K562 (cell line): ENCODE data around the gene RRAD. TPM values are rescaled to one million over a fixed set of nuclear protein-coding genes. Genes with fewer than 3 reads are reported as not detected.

Source experiments
- ATAC-seq: fragments of 200-7000 bp; cut with Tn5 transposase; 3 replicates; pipeline ENCODE4 v1.9.1; 2020; ENCODE audit warnings: moderate library complexity
- BruUV-seq: library from RNA; stranded (reverse); fragments of 400-500 nt; replicated peaks from 2 replicates; lab custom pipeline; 2021; lab: Mats Ljungman, UMichigan
- CTCF ChIA-PET: fragments of 300-600 bp; formaldehyde crosslinking; extraction: SDS; loops from one replicate; lab custom pipeline; 2021; ENCODE audit warnings: low intra/inter-chr PET ratio; lab: Yijun Ruan, JAX
- POLR2A ChIA-PET: fragments of 300-600, 350-650 bp; sonication (Branson Sonifier 250); formaldehyde crosslinking; extraction: SDS; loops from one replicate; lab custom pipeline; 2021; ENCODE audit warnings: antibody characterized with exemption, inconsistent platforms; lab: Yijun Ruan, JAX
- DNase-seq, 4 experiments: peaks; one replicate each; pipeline versions ENCODE4 v3.0.0 to v3.0.0-alpha.2; 2011 to 2018; ENCODE audit warnings: low spot score in 3 of 4, mixed read lengths in 3 of 4; ENCODE audit errors: extremely low read depth in 1 of 4
- FAIRE-seq: peaks from 2 replicates; lab custom pipeline; 2011; peaks lifted over from hg19 to GRCh38; lab: Jason Lieb, UNC
- H2AFZ ChIP-seq: 2 replicates; pipeline ENCODE4 v1.6.0; 2011; ENCODE audit warnings: low read depth, low read length, control low read depth, inconsistent platforms
- H3K27ac ChIP-seq: fragments of 200-600 bp; 3 replicates; pipeline ENCODE4 v1.8.0; 2011; ENCODE audit warnings: low read depth, mild to moderate bottlenecking, control low read depth, inconsistent platforms, low read length, moderate library complexity, mixed read lengths; ENCODE audit errors: extremely low read depth
- H3K27me3 ChIP-seq, 2 experiments: fragments of 300-600 bp in 1 of 2; 2 replicates in 1 of 2; 3 replicates in 1 of 2; pipeline versions ENCODE4 v1.6.0 to v1.8.0; 2011; ENCODE audit warnings: inconsistent platforms in 2 of 2, low read length in 2 of 2, mild to moderate bottlenecking in 1 of 2, mixed read lengths in 1 of 2, moderate library complexity in 1 of 2; ENCODE audit not compliant: control insufficient read depth in 2 of 2, insufficient read depth in 2 of 2
- H3K36me3 ChIP-seq: fragments of 300-600 bp; 3 replicates; pipeline ENCODE4 v1.8.0; 2011; ENCODE audit warnings: mild to moderate bottlenecking, low read length, inconsistent platforms; ENCODE audit not compliant: control insufficient read depth, insufficient read depth
- H3K4me1 ChIP-seq, 2 experiments: fragments of 200-600 bp in 1 of 2; replicated peaks in 1 of 2; 2 replicates in 1 of 2; 3 replicates in 1 of 2; pipeline versions ENCODE4 v1.5.1 to v1.8.0; 2011; ENCODE audit warnings: inconsistent platforms in 2 of 2, low read length in 2 of 2, mild to moderate bottlenecking in 1 of 2, mixed read lengths in 1 of 2, moderate library complexity in 1 of 2; ENCODE audit not compliant: control insufficient read depth in 2 of 2, insufficient read depth in 2 of 2
- H3K4me2 ChIP-seq: 2 replicates; pipeline ENCODE4 v1.6.1; 2011; ENCODE audit warnings: low read length, control low read depth, inconsistent platforms, mixed read lengths; ENCODE audit not compliant: insufficient read depth
- H3K4me3 ChIP-seq: fragments of 200-600 bp; sonication (generic), shearing (Covaris generic); 2 replicates; pipeline ENCODE4 v1.5.1; 2016; ENCODE audit warnings: control low read depth, inconsistent platforms
- H3K79me2 ChIP-seq: fragments of 200-600 bp; 3 replicates; pipeline ENCODE4 v1.8.0; 2011; ENCODE audit warnings: low read length, inconsistent platforms; ENCODE audit not compliant: control insufficient read depth, insufficient read depth
- H3K9ac ChIP-seq, 2 experiments: 2 replicates each; pipeline versions ENCODE4 v1.6.0 to v1.6.1; 2011; ENCODE audit warnings: low read depth in 2 of 2, low read length in 2 of 2, control low read depth in 1 of 2, inconsistent platforms in 1 of 2, mild to moderate bottlenecking in 1 of 2, mixed read lengths in 1 of 2; ENCODE audit not compliant: insufficient read depth in 1 of 2
- H3K9me1 ChIP-seq: one replicate; pipeline ENCODE4 v1.6.0; 2011; ENCODE audit warnings: inconsistent platforms, mild to moderate bottlenecking, low read length, moderate library complexity; ENCODE audit not compliant: control insufficient read depth, insufficient read depth
- H3K9me3 ChIP-seq: replicated peaks from 2 replicates; pipeline ENCODE4 v1.5.1; 2011; ENCODE audit warnings: low read depth, low read length, inconsistent platforms; ENCODE audit not compliant: control insufficient read depth, insufficient read depth
- H4K20me1 ChIP-seq: replicated peaks from 2 replicates; pipeline ENCODE4 v1.6.1; 2011; ENCODE audit warnings: low read length, inconsistent platforms, mixed read lengths; ENCODE audit not compliant: control insufficient read depth, insufficient read depth
- BHLHE40 ChIP-seq: IDR thresholded peaks from 2 replicates; pipeline ENCODE4 v1.6.1; 2011; ENCODE audit warnings: low read length, improper control_type of control experiment
- ELF4 ChIP-seq: fragments of 450-650 bp; formaldehyde crosslinking; IDR thresholded peaks from 2 replicates; pipeline ENCODE4 v1.4.0; 2022; ENCODE audit warnings: missing genetic modification characterization
- MTA2 ChIP-seq: fragments of 450-650 bp; IDR thresholded peaks from 2 replicates; pipeline ENCODE4 v1.6.1; 2016; ENCODE audit warnings: low read depth
- RAD21 ChIP-seq, 2 experiments: fragments of 250-450 bp in 1 of 2; fragments of 450-650 bp in 1 of 2; sonication (Bioruptor Pico) in 1 of 2; formaldehyde crosslinking in 1 of 2; IDR thresholded peaks in 1 of 2; conservative IDR thresholded peaks in 1 of 2; 2 replicates each; pipeline versions ENCODE4 v1.4.0 to v1.8.0; 2020 to 2022; ENCODE audit warnings: mild to moderate bottlenecking in 2 of 2, moderate library complexity in 1 of 2
- ZNF347 ChIP-seq: fragments of 450-650 bp; formaldehyde crosslinking; IDR thresholded peaks from 2 replicates; pipeline ENCODE4 v1.4.0; 2020; ENCODE audit warnings: low read depth, mild to moderate bottlenecking, moderate library complexity
- WGBS: fragments of 100-300 bp; shearing (Covaris generic); methylation state at CpG from one replicate; pipeline ENCODE4 v1.1.6; 2016; ENCODE audit warnings: low coverage, mixed read lengths; ENCODE audit not compliant: insufficient coverage; ENCODE audit errors: missing lambda C conversion rate; 5-methylcytosine and 5-hydroxymethylcytosine counted together
- in situ Hi-C: fragments of 300-500 bp; cut with MboI; formaldehyde crosslinking; loops from 4 replicates; pipeline ENCODE4 v1.15.0; 2018; ENCODE audit warnings: inconsistent platforms, mixed read lengths
- intact Hi-C: fragments of 100-400 bp; cut with micrococcal nuclease; formaldehyde crosslinking; loops from 2 replicates; pipeline ENCODE4 v1.14.2; 2022
- polyA plus RNA-seq, 8 experiments: library from polyadenylated mRNA; depleted of rRNA in 4 of 8; stranded (reverse) in 5 of 8; unstranded in 3 of 8; fragments of >200 nt; fragmentation: Nextera tagmentation in 2 of 8; fragmentation: Illumina TruSeq in 1 of 8; extraction: Ambion mirVana in 2 of 8; extraction: Trizol in 1 of 8; gene quantifications; 2 replicates each; pipeline versions ENCODE4 v1.2.1 to v1.2.3, GENCODE V29; 2011 to 2014; ENCODE audit warnings: inconsistent platforms in 1 of 8, missing spikeins in 1 of 8
- total RNA-seq, 7 experiments: library from RNA; depleted of rRNA in 6 of 7; stranded (reverse); fragments of >200 nt in 6 of 7; fragmentation: Illumina TruSeq in 2 of 7; extraction: Trizol in 2 of 7; gene quantifications; 2 replicates each; pipeline versions ENCODE4 v1.2.1 to v1.2.3, GENCODE V29; 2011 to 2021; ENCODE audit warnings: low replicate concordance in 1 of 7
- TF ChIP-seq, protein P1 (sequence below): IDR thresholded peaks from 2 replicates; pipeline ENCODE4 v1.6.1; 2014; ENCODE audit warnings: antibody characterized with exemption
- TF ChIP-seq, protein P2 (sequence below), 3 experiments: IDR thresholded peaks in 2 of 3; conservative IDR thresholded peaks in 1 of 3; 2 replicates each; pipeline ENCODE4 v1.5.1; 2011 to 2012; ENCODE audit warnings: low read length in 3 of 3, mild to moderate bottlenecking in 3 of 3, control low read depth in 2 of 3, improper control_type of control experiment in 1 of 3, inconsistent platforms in 1 of 3, low read depth in 1 of 3, mixed read lengths in 1 of 3, moderate library complexity in 1 of 3; ENCODE audit not compliant: insufficient read depth in 2 of 3
- TF ChIP-seq, protein P3 (sequence below), 3 experiments: fragments of 200-800 bp in 1 of 3; sonication (Bioruptor generic) in 1 of 3; sonication (generic) in 1 of 3; formaldehyde crosslinking in 1 of 3; IDR thresholded peaks; 2 replicates each; pipeline versions ENCODE4 v1.6.1 to v1.8.0; 2016 to 2022; ENCODE audit warnings: mild to moderate bottlenecking in 2 of 3, missing compliant biosample characterization in 2 of 3, missing genetic modification characterization in 2 of 3, missing genetic modification reagents in 1 of 3
- TF ChIP-seq, protein P4 (sequence below): fragments of 150-350 bp; IDR thresholded peaks from 2 replicates; pipeline ENCODE4 v1.6.1; 2014; ENCODE audit warnings: low read depth, mild to moderate bottlenecking, low read length, borderline replicate concordance

RRAD gene
- total and polyA plus RNA-seq, 9 of the 15 experiments (the other 6 are each of a cell fraction or from before 2014, with no cell fraction given): 0.09 to 0.20 (median 0.13) TPM; not detected in 5

DNA sequence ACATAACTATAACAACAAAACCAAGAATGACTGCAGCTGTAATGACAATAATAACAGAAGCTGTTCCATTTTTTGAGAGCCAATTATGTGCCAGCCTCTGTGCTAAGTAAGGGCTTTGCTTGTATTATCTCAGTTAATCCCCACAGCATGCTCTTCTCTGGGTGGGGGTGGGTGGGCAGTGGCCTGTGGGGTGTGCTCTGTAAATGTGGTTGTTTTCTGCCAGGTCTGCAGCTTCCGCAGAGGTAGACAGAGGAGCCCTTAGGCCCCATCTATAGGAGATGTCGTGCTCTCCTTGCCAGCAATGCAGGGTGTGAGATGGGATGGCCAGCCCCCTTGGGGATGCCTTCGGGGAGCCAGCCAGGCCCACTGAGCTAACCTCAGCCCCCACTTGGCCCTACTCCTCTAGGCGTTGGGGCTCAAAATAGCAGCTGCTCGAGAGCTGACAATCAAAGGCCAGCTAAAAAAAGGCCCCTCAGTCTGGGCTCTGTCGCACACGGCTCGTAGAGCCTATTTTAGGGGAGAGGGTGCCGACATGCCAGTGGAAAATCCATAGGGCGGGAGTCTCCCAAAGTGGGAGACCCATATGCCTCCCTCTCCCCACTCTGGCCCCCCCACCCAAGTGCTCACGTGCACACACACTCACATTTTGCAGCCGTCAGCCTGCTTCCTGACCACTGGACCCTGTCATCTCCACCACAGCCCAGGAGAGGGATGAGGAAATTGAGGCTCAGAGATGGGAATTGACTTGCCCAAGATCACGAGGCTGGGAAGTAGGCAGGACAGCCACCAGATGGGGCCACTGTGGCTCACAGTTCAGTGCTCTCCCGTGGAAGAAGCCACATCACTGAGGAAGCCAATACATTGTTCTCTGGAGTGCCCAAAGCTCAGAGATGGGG is 22.4 kb downstream of the RRAD start:
- Histone ChIP-seq H3K27me3 (no peaks in the 10 kb centered on the region), H3K9me3 (no peaks in the 10 kb centered on the region), H3K9ac (peak overlapping the region in 1 of 2 experiments; percentile 50; a peak in 2 of 4 replicates), H3K27ac (no peak overlapping the region), H3K36me3 (no peaks in the 10 kb centered on the region), H3K79me2 (no peaks in the 10 kb centered on the region), H3K9me1 (no peaks in the 10 kb centered on the region), H3K4me2 (no peak overlapping the region), H3K4me1 (peaks cover 42 to 67% of the 10 kb centered on the region in 2 experiments), H3K4me3 (no peak overlapping the region), H2AFZ (no peak overlapping the region), H4K20me1 (no peaks in the 10 kb centered on the region)
- CTCF ChIA-PET: interaction anchor here (0.9 kb wide), 1 partner anchor 21 kb away, joined by 5 read pairs; no protein-coding TSS in a partner anchor
- POLR2A ChIA-PET: interaction anchor here (0.6 to 1.8 kb wide), 9 partner anchors 9 to 940 kb away, joined by 3 to 6 read pairs (median 3); partner anchors contain the start of gene CDH16
- FAIRE-seq (no peak), DNase-seq (no peak), ATAC-seq (no peak)
- WGBS: 61% methylated on average over 12 of the region's 14 CpGs
- no TSS peak for BruUV-seq
- in situ Hi-C loops: no loop called here
- intact Hi-C loops: no loop called here
- TF ChIP-seq RAD21 (CRISPR knock-in tag; conservative IDR thresholded peaks at IDR 0.05 in 1 of 2, IDR thresholded peaks at IDR 0.05 in 1 of 2): peak in 1 of 2 experiments; percentile 25; a peak in 1 of 4 replicates
- no peak for TF ChIP-seq ZNF347 (CRISPR knock-in tag)
- TF ChIP-seq, protein P1, sequence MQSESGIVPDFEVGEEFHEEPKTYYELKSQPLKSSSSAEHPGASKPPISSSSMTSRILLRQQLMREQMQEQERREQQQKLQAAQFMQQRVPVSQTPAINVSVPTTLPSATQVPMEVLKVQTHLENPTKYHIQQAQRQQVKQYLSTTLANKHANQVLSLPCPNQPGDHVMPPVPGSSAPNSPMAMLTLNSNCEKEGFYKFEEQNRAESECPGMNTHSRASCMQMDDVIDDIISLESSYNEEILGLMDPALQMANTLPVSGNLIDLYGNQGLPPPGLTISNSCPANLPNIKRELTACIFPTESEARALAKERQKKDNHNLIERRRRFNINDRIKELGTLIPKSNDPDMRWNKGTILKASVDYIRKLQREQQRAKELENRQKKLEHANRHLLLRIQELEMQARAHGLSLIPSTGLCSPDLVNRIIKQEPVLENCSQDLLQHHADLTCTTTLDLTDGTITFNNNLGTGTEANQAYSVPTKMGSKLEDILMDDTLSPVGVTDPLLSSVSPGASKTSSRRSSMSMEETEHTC: no peak
- TF ChIP-seq MTA2: no peak
- TF ChIP-seq, protein P2, sequence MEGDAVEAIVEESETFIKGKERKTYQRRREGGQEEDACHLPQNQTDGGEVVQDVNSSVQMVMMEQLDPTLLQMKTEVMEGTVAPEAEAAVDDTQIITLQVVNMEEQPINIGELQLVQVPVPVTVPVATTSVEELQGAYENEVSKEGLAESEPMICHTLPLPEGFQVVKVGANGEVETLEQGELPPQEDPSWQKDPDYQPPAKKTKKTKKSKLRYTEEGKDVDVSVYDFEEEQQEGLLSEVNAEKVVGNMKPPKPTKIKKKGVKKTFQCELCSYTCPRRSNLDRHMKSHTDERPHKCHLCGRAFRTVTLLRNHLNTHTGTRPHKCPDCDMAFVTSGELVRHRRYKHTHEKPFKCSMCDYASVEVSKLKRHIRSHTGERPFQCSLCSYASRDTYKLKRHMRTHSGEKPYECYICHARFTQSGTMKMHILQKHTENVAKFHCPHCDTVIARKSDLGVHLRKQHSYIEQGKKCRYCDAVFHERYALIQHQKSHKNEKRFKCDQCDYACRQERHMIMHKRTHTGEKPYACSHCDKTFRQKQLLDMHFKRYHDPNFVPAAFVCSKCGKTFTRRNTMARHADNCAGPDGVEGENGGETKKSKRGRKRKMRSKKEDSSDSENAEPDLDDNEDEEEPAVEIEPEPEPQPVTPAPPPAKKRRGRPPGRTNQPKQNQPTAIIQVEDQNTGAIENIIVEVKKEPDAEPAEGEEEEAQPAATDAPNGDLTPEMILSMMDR (IDR thresholded peaks at IDR 0.05 in 2 of 3, conservative IDR thresholded peaks at IDR 0.05 in 1 of 3; ENCODE audit: insufficient read depth in 2 of 3, low read depth in 1 of 3, low read length in 3 of 3): peak in 1 of 3 experiments; percentile 35; a peak in 2 of 6 replicates
- TF ChIP-seq, protein P3, sequence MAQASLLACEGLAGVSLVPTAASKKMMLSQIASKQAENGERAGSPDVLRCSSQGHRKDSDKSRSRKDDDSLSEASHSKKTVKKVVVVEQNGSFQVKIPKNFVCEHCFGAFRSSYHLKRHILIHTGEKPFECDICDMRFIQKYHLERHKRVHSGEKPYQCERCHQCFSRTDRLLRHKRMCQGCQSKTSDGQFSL (CRISPR knock-in tag; IDR thresholded peaks at IDR 0.05): peak; percentile 20; the same call in 1 of the 2 replicates
- TF ChIP-seq, protein P3 (tag; IDR thresholded peaks at IDR 0.05): no peak
- TF ChIP-seq BHLHE40: 0 out of 2 replicates have a peak, but pooled peaks have one; percentile 8
- TF ChIP-seq, protein P4, sequence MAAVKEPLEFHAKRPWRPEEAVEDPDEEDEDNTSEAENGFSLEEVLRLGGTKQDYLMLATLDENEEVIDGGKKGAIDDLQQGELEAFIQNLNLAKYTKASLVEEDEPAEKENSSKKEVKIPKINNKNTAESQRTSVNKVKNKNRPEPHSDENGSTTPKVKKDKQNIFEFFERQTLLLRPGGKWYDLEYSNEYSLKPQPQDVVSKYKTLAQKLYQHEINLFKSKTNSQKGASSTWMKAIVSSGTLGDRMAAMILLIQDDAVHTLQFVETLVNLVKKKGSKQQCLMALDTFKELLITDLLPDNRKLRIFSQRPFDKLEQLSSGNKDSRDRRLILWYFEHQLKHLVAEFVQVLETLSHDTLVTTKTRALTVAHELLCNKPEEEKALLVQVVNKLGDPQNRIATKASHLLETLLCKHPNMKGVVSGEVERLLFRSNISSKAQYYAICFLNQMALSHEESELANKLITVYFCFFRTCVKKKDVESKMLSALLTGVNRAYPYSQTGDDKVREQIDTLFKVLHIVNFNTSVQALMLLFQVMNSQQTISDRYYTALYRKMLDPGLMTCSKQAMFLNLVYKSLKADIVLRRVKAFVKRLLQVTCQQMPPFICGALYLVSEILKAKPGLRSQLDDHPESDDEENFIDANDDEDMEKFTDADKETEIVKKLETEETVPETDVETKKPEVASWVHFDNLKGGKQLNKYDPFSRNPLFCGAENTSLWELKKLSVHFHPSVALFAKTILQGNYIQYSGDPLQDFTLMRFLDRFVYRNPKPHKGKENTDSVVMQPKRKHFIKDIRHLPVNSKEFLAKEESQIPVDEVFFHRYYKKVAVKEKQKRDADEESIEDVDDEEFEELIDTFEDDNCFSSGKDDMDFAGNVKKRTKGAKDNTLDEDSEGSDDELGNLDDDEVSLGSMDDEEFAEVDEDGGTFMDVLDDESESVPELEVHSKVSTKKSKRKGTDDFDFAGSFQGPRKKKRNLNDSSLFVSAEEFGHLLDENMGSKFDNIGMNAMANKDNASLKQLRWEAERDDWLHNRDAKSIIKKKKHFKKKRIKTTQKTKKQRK: no peak
- no peak for TF ChIP-seq ELF4 (CRISPR knock-in tag)
